T1000 (cell line): ENCODE data around the gene L3MBTL3.

ENCODE experiments used
- DNase-seq: peaks from one replicate; lab custom pipeline; 2025; ENCODE audit warnings: mixed read lengths; lab: John Stamatoyannopoulos, UW

Gene L3MBTL3

DNA sequence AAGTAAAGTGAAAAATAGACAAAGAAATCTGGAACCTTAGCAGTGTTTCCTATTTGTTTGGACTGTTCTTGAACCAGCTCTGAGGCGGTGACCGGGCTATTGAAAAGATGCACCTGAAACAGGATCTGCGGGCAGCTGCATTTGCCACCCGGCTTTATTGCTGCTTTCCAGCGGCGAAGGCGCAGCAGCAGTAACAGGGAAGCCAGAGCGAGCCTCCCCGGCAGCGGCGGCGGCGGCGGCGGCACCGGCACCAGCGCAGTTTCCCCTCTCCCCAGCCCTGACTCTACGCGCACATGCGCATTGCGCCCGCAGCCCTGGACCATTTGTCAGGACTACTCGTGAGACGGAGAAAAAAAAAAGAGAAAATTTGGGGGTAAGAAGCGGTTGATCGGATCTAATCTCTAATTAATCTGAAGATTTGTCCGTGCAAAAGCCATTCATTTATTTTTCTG lies at the start of gene L3MBTL3:
Gene L3MBTL3, plus strand, starts transcription at position 290 of the 452 bp plus-strand sequence. CDS start 24,119 bp downstream, outside the sequence.
- peak; percentile 75 for DNase-seq

GRCh38 chr6:129969064-129969463 lies 49.3 kb upstream of the L3MBTL3 start:
- DNase-seq: no peak

DNA sequence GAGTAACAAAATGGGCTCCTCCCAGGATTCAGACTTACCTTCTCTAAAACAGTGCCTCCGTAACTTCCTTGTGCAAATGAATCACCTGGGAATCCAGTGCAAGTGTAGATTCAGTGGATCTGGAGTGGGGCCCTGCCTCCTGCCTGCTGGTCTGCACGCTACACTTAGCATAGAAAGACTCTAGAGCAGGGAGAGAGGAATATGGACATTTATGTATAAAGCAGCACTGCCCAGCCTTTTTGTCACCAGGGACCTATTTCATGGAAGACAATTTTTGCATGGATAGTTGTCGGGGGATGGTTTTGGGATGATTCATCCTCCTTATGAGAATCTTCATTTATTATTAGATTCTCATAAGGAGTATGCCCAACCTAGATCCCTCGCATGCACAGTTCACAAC lies 42.3 kb upstream of the L3MBTL3 start:
- DNase-seq: no peak

DNA sequence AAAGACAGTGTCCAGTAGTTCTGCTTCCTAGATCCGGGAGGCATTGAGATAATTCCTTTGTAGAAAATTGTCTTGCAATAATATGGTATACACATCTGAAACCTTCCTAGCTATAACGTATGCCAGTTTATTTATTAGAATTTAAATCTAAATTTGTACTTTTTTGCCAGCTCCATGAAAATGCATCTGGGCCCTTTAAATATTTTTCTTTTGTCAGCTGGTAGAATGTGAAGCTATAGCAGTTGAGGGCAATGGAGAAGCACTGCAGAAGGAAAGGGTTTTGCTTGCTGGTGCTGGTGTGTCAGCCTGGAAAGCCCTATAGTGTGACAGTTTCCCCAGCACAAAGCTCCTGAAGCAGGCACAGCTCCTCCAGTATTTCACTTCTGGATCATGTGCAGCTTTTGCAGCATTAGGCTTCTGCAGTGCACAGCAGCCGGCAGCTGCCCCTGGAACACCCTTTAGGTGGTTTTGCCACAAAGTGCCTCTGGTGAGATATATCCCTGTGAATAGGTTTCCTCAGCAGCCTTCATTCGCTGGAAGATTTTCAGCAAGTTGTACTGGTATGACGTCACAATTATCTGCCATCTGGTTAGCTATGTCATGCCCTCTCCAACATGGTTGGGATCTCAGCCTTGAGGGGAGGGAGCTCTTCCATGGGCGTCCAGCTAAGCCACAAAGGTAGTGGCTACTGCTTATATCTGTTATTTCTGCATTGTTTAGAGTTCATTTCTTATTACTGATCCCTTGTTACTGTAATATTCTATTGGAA lies 40.0 kb upstream of the L3MBTL3 start:
- no peak for DNase-seq

DNA sequence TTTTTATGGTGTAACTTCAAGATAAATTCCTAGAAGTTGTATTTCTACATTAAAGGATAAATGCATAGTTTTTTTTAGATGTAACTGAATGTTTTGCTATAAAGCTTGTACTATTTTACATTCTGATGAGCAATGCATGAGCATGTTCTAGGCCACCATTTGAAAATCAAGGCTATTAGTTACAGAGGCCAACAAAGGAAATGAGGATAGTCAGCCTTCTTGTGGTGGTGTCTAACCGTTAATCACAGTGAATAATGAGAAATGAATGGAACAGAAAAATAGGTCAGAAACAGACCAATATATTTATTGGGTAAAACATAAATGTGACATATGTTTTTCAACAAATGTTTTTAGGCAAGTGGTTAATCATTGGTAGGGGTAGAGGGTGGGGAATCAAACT lies 37.6 kb upstream of the L3MBTL3 start:
- no peak for DNase-seq

GRCh38 chr6:129981598-129981997 lies 36.8 kb upstream of the L3MBTL3 start:
- DNase-seq: no peak

- DNase-seq: no peak
These were observed 29.0 kb upstream of the L3MBTL3 start for GRCh38 chr6:129989396-129989795.

GRCh38 chr6:129992881-129993280 lies 25.5 kb upstream of the L3MBTL3 start:
- DNase-seq: no peak

- DNase-seq: no peak
These were observed 24.0 kb upstream of the L3MBTL3 start for GRCh38 chr6:129994410-129994809.

GRCh38 chr6:129996387-129996786 lies 22.0 kb upstream of the L3MBTL3 start:
- DNase-seq: no peak

- no peak for DNase-seq
These were observed 17.6 kb upstream of the L3MBTL3 start for GRCh38 chr6:130000526-130001421.

DNA sequence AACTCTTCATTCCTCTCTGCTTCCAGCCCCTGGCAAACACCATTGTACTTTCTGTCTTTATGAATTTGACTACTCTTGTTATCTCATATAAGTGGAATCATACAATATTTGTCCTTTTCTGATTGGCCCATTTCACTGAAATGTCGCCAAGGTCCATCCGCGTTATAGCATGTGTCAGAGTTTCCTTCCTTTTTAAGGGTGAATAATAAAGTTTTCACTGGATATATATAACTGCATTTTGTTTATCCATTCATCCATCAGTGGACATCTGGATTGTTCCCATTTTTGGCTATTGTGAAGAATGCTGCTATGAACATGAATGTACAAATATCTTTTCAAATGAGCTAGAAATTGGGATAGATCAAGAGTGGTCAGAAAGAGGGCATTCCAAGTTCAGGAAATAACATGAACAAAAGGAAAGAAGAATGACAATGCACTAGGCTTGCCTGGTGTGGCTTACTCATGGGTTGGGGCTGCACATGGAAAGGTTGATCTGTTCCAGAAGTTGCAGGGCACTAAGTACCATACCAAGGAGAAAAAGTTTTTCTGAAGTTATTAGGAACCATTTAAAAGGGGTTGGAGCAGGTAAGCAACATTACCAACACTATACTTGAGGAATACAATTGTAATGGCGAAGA lies 10.0 kb upstream of the L3MBTL3 start:
- no peak for DNase-seq

- DNase-seq: no peak
These were observed 9.2 kb upstream of the L3MBTL3 start for GRCh38 chr6:130009146-130009545.

DNA sequence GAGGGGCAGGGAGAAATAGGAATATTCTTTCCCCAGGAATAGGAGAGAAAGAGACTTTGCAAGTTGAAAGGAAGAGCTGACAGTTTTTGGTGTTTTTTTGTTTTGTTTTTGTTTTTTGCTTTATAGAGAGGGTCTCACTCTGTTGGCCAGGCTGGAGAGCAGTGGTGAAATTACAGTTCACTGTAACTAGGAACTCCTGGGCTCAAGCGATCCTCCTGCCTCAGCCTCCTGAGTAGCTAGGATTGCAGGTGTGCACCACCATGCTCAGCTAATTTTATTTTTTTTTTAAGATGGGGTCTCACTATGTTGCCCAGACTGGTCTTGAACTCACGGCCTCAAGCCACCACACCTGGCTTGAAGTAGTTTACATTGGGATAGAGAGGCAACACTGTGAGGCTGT lies 8.0 kb upstream of the L3MBTL3 start:
- DNase-seq: no peak

DNA sequence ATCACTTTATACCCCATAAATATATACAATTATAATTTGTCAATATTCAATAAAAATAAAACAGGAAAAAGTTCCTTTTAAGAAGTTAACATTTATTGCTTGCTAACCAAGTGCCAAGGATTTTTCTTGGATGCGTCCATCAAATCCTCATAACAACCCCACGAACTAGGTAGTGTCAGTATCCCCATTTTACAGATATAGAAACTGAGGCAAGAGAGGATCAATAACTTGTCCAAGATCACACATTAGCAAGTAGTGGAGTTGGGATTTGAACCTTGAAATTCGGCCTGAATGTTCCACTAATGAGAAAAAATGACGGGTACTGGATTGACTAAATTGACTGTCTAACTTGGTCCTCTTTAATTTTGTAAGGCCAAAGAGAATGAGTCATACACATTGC lies 5.7 kb upstream of the L3MBTL3 start:
- DNase-seq: no peak

- no peak for DNase-seq
These were observed 454 bp downstream of the L3MBTL3 start for GRCh38 chr6:130018744-130019325.

- DNase-seq: no peak
These were observed 1.1 kb downstream of the L3MBTL3 start for GRCh38 chr6:130019326-130020072.

- DNase-seq: no peak
These were observed 1.9 kb downstream of the L3MBTL3 start for GRCh38 chr6:130020073-130020906.

GRCh38 chr6:130020907-130021629 lies 2.7 kb downstream of the L3MBTL3 start:
- peak; percentile 67 for DNase-seq

DNA sequence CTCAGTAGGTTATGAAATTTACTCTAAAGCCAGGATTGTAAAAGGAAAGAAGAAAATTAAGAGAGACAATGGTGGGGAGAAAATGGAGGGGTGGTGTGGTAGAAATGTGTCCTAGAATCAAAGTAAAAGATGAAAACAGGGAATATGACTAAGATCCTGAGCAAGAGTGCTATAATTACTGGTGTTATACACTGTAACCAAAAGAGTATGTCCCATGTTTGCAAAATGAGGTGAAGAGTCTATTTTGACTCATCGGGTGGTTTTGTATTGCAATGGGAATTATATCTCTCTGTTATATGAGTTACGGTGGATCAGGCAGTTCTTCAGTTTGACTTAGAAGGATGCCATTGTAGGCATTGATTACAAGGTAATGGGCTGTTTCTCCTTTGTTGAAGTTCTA lies 8.5 kb downstream of the L3MBTL3 start:
- DNase-seq: no peak
